Stimulated activated CD4-positive, alpha-beta T cell treated with anti-CD3 and anti-CD28 coated beads, Interleukin-12 subunit alpha, Interleukin-12 subunit beta, amount 100 ng/mL, for 24 hours (primary cell): Measurements from ENCODE around the gene SEMA3C.

Source experiments
- DNase-seq, 2 experiments: peaks; one replicate each; pipeline ENCODE4 v3.0.0-alpha.2; 2020; ENCODE audit warnings: low read depth in 2 of 2

Gene SEMA3C

DNA sequence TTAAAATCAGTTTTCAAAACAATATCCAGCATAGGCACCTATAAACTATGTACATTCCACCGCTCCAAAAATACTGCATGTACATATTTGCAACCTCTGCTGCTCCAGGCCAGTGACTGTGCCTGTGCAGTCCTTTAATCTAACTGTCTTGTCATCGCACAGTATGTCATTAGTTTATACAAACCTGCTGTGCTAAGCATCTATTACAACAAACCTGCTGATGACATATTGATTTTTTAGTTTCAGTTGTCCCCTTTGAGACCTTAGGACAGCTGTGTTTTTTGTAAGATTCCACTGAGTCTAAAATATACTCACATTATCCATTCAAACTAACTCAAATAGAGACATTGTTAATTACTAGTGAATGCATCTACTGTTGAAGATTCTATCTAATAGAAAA is 33.1 kb downstream of the SEMA3C start:
- no peak for DNase-seq

DNA sequence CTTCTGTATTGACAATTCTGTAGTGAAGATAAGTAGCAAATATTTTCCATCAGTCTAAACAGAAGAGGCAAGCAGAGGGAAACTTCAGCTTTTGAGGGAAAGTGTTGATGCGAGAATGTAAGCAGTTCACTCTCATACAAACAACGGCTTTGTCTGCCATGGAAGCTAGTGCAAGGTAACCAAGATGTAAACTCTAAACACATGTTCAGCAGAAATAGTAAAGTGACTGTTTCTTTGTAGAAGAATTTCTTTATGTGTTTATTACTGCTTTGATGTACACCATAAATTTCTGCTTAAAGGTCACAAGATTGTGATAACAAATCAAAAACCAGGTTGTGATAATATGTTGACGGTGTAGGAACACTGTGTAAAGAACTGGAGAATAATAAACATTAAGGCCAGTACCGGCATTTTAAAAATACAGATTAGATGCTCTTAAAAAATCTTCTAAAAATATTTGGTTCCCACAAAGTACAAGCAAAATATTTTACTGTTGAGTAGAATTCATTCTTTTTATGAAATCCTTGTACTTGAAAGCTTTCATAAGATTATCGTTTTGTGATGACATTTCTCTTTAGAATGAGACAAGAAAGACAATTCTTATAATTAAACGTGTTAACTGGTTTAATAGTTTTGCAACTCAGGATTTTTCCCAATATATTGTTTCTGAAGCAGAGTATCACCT is 34.2 kb downstream of the SEMA3C start:
- no peak for DNase-seq

DNA sequence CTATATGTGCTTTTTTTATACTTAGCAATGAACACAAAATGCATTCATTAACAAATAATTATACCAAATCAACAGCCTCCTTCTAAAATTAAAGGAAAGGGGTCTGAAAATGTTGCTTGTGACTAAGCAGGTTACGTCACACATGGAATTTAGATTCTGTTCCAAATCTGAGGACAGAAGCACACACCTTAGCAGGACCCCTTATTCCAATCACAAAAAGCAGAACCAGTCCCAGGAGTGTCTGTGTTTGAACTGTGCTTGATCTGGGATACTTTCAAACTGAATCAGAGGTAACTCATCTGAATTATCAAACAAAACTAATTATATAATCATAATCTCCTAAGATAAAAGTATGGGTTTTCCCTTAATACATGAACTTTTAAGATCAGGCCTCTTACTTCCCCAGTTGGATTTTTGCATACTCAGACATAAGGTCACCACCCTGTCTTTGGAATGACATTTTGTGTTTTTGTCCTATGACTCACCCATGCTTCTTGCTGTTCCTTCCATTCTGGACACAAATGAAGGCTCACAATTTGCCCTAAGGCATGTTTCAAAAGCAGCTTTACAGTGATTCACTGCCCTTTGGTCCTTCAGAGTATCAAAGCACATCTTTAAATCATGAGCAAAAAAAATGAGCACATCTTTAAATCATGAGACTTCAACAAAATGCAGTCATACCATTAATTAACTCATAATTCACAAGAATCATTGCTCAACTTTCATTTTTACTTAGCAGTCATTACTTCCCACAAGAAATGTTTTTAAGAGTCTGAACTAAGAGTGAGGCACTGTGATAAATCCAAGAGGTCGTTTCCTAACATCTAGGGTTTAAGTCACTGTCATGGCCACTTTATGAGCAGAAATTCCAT is 35.5 kb downstream of the SEMA3C start:
- DNase-seq: no peak

DNA sequence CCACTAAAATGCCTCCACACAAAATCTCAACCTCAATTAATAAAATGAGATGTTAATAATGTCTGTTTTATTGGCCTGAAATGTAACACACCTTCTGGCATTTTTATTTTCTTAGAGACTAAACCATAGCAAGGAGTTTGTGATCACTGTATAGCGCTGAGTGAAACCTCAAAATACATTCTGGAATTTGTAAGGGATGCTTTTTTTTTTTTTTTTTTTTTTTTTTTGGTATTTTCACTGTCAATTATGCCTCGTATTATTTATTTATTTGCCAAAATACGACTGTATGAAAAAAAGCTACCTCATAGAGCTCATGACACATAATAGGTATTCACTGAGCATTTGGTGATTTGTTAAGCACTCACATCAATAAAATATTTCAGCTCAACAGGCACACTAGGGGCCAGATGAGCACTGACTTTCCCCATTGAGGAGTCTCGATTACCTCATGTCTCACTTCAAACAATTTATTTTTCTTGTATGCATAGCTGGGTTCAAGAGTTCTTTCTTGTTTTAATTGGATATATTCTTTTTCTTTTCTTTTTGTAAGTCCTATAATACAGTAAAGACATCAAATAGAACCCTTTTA is 36.5 kb downstream of the SEMA3C start:
- DNase-seq: no peak

DNA sequence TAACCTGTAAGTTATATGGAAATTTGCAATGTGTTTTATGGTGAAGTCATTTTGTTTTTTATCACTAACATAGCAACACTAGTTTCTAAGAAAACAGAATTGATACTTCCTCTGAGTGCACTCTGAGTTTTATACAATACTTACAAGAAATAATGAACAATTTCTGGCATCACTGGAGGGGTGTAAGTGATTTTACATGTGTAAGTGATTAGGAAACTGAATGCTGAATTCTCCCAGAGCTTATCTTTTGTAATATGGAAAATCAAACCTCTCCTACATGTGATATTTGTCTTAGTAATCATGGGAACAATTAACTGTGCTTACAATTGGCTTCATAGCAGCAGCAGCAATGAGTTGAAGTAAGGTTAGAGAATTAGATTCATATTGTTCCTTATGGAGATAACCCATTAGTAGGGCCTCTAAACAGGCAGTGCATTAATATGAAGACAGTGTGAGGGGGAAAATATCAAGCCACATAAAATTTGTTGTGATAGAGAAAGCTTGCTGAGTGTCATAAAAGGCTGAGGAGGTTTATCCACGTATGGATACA is 37.4 kb downstream of the SEMA3C start:
- DNase-seq: no peak

DNA sequence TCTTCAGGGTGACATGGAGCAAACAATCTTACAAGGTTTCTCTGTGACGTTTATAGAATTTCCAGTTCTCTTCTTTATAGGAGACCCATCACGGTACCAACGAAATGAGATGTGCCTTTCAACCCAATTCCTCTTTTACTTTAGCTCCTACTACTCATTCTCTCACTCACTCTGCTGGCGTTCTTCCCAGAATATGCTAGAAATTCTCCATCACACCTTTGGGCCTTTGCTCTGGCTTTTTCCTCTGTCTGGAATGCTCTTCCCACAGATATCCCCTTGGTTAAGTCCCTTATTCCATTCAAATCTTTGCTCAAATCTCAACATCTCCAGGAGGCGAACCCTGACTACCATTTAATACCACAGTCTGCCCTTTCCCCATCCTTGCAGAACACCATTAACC is 39.0 kb downstream of the SEMA3C start:
- DNase-seq: no peak

DNA sequence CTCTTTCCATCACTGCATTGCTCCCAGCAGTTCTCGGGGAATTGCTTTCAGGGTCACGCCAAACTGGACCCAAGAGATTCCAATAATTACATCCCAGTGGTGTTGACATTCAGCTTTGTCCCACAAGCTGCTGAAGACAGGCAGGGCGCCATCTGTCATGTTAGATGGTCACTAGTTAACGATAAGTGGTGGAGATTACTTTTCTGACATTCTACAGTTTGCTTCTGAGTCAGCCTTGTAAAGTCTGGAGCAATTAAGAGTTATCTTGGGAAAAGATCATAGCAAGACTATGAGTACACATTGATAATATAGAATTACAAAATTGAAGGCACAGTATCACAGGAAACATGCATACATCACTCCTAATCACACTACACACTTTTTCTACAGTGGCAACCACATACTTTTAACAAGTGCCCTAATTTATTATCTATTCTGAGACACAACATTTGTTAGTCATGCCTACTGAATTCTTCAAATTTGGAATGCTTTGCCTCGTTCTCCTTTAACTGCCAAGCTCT is 41.9 kb downstream of the SEMA3C start:
- DNase-seq: no peak

DNA sequence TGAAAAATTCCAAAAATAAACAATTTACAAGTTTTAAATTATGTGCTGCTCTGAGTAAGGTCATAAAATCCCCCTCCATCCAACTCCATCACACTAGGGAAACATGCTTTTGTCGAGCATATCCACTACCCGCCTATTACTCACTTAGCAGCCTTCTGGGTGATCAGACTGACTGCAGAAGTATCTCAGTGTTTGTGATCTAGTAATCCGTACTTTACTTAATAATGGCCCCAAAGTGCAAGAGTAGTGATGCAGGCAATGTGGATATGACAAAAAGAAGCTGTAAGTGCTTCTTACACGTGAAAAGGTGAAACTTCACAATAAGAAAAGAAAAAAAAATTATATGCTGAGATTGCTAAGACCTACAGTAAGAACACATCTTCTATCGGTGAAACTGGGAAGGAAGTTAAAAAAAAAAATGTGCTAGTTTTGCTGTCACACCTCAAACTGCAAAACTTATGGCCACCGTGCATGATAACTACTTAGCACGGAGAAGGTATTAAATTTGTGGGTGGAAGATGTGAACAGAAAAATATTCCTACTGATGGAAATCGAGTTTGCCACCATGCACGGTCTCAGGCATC is 43.2 kb downstream of the SEMA3C start:
- DNase-seq: no peak

DNA sequence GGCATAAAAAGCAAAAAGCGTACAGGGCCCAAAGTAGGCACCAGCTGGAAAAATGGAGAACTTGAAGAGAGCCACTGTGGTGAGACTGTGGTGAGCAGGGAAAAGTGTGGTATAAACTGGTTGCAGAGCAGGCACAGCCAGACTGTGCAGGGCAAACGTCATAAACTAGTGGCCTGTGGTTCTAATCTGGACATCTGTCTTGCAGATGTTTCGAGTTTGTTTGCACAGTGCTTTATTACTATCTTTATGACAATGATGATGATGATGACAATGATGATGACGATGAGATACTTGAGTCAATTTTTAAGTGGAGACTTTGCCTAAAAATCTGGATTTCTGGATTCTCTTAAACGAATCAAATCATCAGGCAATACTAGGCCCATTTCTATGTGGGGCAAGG is 45.7 kb downstream of the SEMA3C start:
- DNase-seq: no peak

DNA sequence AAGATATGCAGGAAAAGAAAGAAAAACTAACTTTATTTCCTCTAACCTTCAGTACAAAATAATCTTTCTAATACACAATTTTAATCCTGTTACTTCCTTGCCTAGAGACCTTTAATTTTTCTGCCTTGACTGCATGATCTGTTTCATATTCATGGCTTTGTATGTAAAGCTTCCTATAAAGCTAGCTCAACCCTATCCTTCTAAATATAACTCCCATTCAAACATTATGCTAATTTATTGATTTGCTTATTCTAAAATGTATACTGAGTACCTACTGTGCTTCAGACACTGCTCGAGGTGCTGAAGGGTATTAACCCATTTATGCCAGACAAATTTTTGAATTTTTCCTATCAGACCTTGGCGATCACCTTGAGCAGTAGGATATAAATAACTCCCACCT is 47.6 kb downstream of the SEMA3C start:
- DNase-seq: no peak

DNA sequence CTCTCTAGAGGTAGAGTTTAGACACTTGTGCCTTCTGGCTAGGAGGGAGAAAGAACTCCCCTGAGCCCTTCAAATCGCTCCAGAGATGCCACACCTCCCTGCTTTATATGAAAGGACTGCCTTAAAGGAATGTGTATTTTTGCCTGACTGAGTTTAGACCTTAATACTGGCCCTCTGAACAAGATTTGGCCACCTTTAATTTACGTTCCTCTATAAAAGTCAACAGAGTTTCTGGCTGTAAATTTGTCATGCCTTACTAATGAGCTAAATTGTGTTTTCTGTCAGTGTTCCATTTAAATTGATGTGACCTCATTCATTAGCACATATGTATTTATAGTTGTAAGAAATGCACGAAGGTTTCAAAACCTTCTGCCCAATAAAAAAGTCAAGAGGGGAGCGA is 48.0 kb downstream of the SEMA3C start:
- no peak for DNase-seq

DNA sequence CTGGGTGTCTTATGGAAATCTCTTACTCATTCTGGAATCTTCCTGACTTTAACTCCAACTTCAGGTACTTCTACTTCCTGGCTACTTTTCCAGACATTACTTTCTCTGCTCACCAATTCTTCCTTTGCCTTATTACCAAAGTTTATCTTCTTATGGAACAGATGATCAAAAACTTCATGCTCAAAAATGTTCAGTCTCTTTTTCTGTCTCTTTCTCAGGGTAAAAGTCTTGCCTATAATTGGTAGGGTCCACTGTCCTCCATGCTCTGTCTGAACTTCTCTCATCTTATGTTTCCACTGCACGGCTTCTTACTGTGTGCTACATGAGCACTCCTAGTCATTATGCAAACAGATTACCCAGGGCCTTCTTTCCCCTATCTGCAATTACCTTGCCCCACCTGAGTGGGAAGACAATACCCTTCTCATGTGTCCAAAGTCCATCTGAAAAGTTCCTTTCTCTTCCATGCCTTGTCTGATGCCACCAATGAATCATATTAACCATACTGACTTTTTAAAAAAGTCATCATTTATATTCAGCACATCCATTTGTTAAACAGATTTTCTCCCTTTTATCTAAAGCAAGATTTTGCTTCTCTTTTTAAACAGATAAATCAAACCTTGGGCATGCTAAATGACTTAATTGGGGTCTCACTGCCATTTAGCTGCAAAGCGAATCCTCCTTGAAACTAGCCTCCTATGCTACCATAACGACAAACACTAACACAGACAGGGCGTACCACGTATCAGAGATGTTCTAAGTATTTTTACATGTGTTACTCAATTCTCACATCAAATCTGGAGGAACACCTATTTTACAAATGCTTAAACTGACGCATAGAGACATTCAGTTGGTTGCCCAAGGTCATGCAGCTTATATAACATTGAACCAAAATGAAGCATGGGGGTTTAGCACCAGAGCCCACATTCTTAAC is 48.8 kb downstream of the SEMA3C start:
- DNase-seq: no peak

DNA sequence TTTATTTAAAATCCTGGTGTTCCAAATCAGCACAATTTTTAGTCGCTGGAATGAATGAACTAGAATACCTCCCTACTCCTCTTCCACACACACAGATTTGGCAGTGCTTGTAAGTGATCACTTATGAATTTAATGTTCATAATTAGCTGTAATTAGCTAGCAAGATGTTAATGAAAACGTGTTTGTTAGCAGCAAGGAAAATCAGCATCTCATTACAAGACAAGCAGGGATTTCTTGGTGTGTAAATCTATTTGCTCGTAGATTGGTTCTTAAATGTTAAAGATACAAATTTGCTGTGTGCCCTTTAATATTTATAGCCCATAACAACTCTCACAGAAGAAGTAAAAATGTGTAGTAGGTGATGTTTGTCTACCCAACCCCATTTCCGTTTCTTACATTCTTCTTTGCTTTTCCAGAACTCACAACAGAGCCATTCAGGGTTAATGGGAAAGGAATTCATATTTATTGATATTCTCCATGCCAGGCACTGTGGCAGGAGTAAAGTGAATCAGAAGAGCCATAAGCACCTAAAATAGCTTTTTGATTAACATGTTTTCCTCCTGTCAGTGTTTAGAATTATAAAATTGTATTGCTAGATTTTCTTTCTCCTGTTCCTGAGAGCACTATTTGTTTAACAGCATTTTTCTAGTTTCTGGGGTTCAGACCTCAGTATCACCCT is 49.6 kb downstream of the SEMA3C start:
- no peak for DNase-seq

DNA sequence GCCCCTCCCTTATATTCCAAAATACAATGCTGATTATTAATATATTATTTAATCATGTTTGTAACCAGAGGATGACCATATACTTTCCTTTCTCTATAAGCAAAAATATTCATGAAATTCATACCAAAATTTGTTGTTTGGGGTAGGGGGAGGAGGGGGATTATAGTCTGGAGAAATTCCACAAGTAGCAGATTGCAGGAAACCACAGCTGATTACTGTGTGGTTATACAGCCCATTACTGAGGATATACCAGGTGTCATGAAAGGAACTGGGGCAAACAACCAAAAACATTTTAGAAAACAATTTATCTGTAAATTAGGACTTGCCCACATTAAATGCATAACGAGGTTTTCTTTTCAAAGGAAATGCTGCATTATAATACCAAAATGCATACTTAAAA is 50.3 kb downstream of the SEMA3C start:
- DNase-seq: no peak

DNA sequence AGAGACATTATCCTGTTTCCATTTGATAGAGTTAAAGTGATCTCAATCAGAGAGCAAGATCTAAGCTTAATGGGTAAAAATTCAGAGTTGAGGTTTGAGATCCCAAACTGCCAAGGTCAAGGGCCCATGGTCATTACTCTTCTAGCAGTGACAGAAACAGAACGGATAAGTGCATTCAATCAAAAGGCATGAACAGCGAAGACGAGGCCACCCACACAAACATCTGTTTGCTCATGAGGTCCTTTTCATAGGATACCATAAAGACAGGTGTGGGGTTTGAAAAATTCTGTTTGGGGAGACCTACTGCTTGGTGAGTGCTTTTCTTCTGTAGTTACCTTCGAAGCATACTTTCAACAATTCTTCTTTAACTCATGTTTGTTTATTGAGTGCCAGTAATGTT is 58.3 kb downstream of the SEMA3C start:
- DNase-seq: no peak

DNA sequence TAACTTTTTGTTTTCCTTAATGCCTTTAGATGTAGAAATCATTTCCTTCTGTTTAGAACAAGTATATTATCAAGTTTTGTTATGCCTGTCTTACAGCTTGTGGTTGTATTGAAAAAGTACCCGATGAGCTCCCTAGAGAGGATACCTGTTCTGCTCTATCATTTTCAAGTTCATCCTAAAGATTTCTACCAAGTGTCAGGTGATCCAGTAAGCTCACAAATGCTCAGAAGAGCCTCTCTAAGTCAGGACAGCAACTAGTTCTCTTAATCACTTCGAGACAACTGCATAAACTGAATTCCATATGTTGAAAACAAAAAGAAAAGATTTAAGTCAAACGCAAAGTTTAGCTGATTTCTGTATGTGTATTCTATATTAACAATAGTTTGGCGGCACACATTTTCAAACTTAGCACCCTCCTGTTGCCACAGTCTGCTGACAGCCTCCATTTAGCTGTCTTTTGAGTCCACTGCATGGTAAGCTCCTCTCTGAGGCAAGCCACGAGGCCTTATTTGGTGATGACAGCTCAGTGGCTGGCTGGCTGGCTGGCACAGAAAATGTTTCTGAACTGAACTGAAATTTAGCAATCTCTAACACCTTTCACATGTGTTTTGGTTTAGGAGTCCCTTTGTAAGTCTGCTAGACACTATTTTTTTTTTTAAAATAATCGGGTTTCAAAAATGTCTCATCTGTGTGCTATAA is 59.4 kb downstream of the SEMA3C start:
- no peak for DNase-seq

DNA sequence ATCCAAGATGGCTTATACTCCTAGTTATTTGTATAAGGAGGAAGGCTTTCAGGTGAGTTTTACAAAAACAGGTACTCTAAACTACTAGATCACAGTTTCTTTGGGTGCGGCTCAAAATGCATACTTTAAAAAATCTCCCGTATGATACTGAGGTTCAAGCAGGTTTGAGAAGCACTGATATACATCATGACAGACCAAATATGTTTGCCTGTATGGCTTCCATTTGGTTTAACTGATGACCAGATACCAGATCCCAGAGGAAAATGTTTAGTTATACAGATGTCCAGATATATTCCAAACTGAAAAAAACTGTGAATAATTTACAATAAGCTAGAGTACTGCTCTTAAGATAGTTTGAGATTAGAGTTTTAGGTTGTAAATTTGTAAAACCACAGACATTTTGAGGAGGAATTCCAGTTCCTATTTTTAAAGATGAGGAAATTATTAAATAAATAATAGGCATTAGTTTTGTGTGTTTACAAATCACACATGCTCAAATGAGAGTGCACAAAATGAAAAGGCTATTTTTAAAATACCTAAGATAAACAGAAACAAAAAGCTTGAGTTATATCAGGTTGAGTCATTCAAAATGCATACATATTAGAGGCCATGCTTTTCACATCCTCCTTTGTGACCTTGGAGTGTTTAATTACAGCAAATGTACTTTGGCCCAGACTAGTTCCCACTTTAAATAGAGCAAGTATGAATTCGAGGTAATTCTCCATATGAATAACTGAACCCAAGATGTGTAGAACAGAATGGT is 60.5 kb downstream of the SEMA3C start:
- DNase-seq: no peak

DNA sequence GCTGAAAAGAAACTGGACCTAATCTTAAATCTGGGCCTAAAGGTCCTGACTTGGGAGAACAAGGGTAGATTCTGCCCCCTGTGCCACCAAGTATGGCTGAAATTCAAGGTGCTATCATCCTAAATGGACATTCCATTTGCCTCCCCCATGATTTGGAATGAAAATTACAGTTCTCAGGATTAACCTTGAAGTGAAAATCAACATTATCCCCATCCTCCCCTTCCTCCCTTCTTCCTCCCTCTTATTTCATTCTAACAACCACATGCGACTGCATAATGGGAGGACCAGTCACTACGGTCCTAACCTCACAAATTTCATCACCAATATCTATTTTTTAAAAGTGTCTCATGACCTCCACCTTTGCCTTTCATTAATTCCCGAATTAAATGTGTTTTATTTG is 62.1 kb downstream of the SEMA3C start:
- DNase-seq: no peak

DNA sequence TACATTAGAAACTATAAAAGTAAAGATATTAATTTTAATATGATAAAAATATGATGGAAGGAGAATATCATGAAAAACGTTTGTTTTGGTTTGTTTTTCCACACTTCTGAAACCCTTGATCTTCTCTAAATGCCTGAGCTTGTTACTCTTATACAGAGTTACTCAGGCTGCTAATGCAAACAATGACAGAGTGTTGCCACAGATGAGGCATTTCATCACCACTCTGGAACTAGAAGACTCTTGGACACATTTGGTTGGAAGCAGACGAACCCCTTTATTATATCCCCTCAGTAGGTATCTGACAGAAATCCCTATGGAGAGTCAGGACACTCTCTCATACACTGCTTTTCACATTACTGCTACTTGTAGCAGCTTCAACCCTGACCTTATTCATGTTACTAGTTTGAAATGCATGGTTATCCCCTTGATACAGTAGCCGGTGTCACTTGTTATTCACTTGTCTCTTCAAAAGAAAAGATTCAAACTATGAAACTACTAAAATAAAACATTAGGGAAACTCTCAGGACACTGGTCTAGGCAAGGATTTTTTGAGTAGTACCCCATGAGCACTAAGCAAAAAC is 66.9 kb downstream of the SEMA3C start:
- no peak for DNase-seq
